ENCODE results near the gene CTSH.

CTSH gene

DNA sequence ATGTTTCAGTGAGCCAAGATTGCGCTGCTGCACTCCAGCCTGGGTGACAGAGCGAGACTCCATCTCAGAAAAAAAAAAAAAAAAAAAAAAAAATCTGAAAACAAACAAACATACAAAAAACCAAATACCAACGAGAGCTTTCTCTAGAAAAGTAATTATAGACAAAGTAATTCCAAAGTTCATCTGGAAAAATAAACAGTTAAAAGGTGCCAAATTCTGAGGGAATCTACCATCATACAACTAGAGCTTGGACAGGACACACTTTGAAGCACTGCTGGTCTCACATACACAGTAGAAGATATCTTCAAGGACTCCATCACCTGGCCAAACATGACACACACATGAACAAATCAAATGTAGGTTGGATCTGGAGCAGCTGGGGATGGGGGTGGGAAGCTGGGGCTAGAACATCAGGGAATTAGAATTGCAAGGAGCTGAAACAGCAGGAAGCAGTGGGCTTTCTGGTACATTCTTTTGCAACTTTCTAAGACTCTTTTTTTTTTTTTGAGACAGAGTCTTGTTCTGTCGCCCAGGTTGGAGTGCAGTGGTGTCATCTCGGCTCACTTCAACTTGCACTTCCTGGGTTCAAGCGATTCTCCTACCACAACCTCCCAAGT is 41.1 kb upstream of the CTSH start:
- no peak overlapping the region for H3K4me3 ChIP-seq (ENCODE audit: low read length)
- H3K9ac ChIP-seq (ENCODE audit: low read length), result no peak overlapping the region
- H3K9me3 ChIP-seq (ENCODE audit: control insufficient read depth, low read depth, low read length), result no peaks in the 10 kb centered on the region
- no peak overlapping the region for H3K27ac ChIP-seq (ENCODE audit: low read length)
- H3K4me1 ChIP-seq (ENCODE audit: control insufficient read depth, low read depth, low read length), result no peaks in the 10 kb centered on the region
- H3K27me3 ChIP-seq (ENCODE audit: control insufficient read depth, insufficient read depth, low read length), result no peaks in the 10 kb centered on the region
- no peaks in the 10 kb centered on the region for H3K36me3 ChIP-seq (ENCODE audit: control insufficient read depth, low read depth, low read length)

- no peak overlapping the region for H3K9ac ChIP-seq (ENCODE audit: low read length)
- no peak overlapping the region for H3K4me3 ChIP-seq (ENCODE audit: low read length)
- no peaks in the 10 kb centered on the region for H3K9me3 ChIP-seq (ENCODE audit: control insufficient read depth, low read depth, low read length)
- no peaks in the 10 kb centered on the region for H3K36me3 ChIP-seq (ENCODE audit: control insufficient read depth, low read depth, low read length)
- peaks cover 4% of the 10 kb centered on the region for H3K27me3 ChIP-seq (ENCODE audit: control insufficient read depth, insufficient read depth, low read length)
- H3K27ac ChIP-seq (ENCODE audit: low read length), result no peak overlapping the region
- H3K4me1 ChIP-seq (ENCODE audit: control insufficient read depth, low read depth, low read length), result no peaks in the 10 kb centered on the region
Observed at GRCh38 chr15:78984041-78984440, 39.2 kb upstream of the CTSH start.

GRCh38 chr15:78983146-78983918 is 38.5 kb upstream of the CTSH start:
- H3K4me3 ChIP-seq (ENCODE audit: low read length), result no peak overlapping the region
- no peaks in the 10 kb centered on the region for H3K36me3 ChIP-seq (ENCODE audit: control insufficient read depth, low read depth, low read length)
- H3K4me1 ChIP-seq (ENCODE audit: control insufficient read depth, low read depth, low read length), result no peaks in the 10 kb centered on the region

DNA sequence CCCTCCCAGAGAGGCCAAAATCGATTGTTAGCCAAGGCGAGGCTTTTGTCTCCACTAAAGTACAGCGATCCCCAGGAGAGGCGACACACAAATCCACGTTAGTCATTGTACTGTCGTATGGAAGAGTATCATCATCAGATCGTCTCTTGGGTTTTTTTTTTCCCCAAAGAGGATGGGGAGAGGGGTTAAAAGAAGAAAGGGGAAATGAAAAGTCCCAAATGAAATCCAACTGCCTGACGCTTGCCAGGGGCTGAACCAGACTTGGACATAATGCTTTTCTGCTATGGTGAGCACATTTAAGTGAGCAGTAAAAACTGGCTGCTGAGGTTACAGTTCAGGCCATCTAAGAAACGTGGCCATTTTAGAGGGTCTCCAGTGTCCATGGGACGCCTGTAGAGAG is 37.9 kb upstream of the CTSH start:
- no peak overlapping the region for H3K9ac ChIP-seq (ENCODE audit: low read length)
- peaks cover 9% of the 10 kb centered on the region for H3K27me3 ChIP-seq (ENCODE audit: control insufficient read depth, insufficient read depth, low read length)
- H3K27ac ChIP-seq (ENCODE audit: low read length), result no peak overlapping the region
- H3K9me3 ChIP-seq (ENCODE audit: control insufficient read depth, low read depth, low read length), result no peaks in the 10 kb centered on the region
- no peak overlapping the region for H3K4me3 ChIP-seq (ENCODE audit: low read length)
- no peaks in the 10 kb centered on the region for H3K4me1 ChIP-seq (ENCODE audit: control insufficient read depth, low read depth, low read length)
- H3K36me3 ChIP-seq (ENCODE audit: control insufficient read depth, low read depth, low read length), result no peaks in the 10 kb centered on the region

More at GRCh38 chr15:78983146-78983918, 38.5 kb upstream of the CTSH start:
- Histone ChIP-seq H3K27me3 (ENCODE audit: control insufficient read depth, insufficient read depth, low read length) (peaks cover 9% of the 10 kb centered on the region), H3K9ac (ENCODE audit: low read length) (no peak overlapping the region), H3K9me3 (ENCODE audit: control insufficient read depth, low read depth, low read length) (no peaks in the 10 kb centered on the region), H3K27ac (ENCODE audit: low read length) (no peak overlapping the region)

GRCh38 chr15:78981532-78982313 is 36.9 kb upstream of the CTSH start:
- no peaks in the 10 kb centered on the region for H3K9me3 ChIP-seq (ENCODE audit: control insufficient read depth, low read depth, low read length)
- peaks cover 9% of the 10 kb centered on the region for H3K27me3 ChIP-seq (ENCODE audit: control insufficient read depth, insufficient read depth, low read length)
- no peak overlapping the region for H3K4me3 ChIP-seq (ENCODE audit: low read length)
- H3K4me1 ChIP-seq (ENCODE audit: control insufficient read depth, low read depth, low read length), result no peaks in the 10 kb centered on the region
- H3K36me3 ChIP-seq (ENCODE audit: control insufficient read depth, low read depth, low read length), result no peaks in the 10 kb centered on the region
- no peak overlapping the region for H3K9ac ChIP-seq (ENCODE audit: low read length)
- no peak overlapping the region for H3K27ac ChIP-seq (ENCODE audit: low read length)

GRCh38 chr15:78979456-78980320 is 34.8 kb upstream of the CTSH start:
- Histone ChIP-seq H3K4me1 (ENCODE audit: control insufficient read depth, low read depth, low read length) (no peaks in the 10 kb centered on the region), H3K27me3 (ENCODE audit: control insufficient read depth, insufficient read depth, low read length) (peaks cover 9% of the 10 kb centered on the region), H3K9ac (ENCODE audit: low read length) (peak overlapping the region; percentile 8), H3K4me3 (ENCODE audit: low read length) (no peak overlapping the region), H3K27ac (ENCODE audit: low read length) (no peak overlapping the region), H3K36me3 (ENCODE audit: control insufficient read depth, low read depth, low read length) (no peaks in the 10 kb centered on the region), H3K9me3 (ENCODE audit: control insufficient read depth, low read depth, low read length) (no peaks in the 10 kb centered on the region)

DNA sequence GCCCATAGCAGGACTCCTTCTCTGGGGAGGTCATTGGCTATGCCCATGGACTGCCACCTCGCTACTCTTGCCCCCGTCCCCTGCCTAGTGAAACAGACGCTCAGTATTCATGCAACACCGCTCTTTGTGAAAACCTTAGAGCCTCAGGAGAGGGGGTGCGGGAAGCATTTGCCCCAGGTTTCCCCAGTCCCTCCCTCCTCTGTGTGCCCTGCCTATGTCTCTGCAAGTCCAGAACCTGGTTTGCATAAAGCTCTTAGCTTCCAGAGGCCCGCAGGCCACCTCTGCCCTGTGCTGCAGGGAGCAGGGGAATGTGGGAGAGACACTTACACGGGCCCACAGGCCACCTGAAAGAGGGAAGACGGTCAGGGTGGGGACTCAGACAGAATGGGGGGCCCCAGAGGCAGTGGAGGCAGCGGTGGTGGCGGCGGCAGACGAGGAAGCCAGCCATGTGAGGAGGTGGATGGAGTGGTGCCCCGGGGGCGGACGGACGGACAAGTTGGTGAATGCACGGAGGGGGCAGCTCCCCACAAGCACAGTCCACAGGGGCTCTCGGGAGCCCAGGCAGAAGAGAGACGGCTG is 33.8 kb upstream of the CTSH start:
- H3K9me3 ChIP-seq (ENCODE audit: control insufficient read depth, low read depth, low read length), result no peaks in the 10 kb centered on the region
- no peaks in the 10 kb centered on the region for H3K36me3 ChIP-seq (ENCODE audit: control insufficient read depth, low read depth, low read length)
- no peak overlapping the region for H3K9ac ChIP-seq (ENCODE audit: low read length)
- H3K4me1 ChIP-seq (ENCODE audit: control insufficient read depth, low read depth, low read length), result no peaks in the 10 kb centered on the region
- no peak overlapping the region for H3K4me3 ChIP-seq (ENCODE audit: low read length)
- no peak overlapping the region for H3K27ac ChIP-seq (ENCODE audit: low read length)
- H3K27me3 ChIP-seq (ENCODE audit: control insufficient read depth, insufficient read depth, low read length), result peaks cover 9% of the 10 kb centered on the region

GRCh38 chr15:78977591-78978347 is 32.9 kb upstream of the CTSH start:
- Histone ChIP-seq H3K9me3 (ENCODE audit: control insufficient read depth, low read depth, low read length) (no peaks in the 10 kb centered on the region), H3K9ac (ENCODE audit: low read length) (no peak overlapping the region), H3K27ac (ENCODE audit: low read length) (no peak overlapping the region), H3K27me3 (ENCODE audit: control insufficient read depth, insufficient read depth, low read length) (peaks cover 9% of the 10 kb centered on the region), H3K36me3 (ENCODE audit: control insufficient read depth, low read depth, low read length) (no peaks in the 10 kb centered on the region), H3K4me1 (ENCODE audit: control insufficient read depth, low read depth, low read length) (no peaks in the 10 kb centered on the region), H3K4me3 (ENCODE audit: low read length) (no peak overlapping the region)

DNA sequence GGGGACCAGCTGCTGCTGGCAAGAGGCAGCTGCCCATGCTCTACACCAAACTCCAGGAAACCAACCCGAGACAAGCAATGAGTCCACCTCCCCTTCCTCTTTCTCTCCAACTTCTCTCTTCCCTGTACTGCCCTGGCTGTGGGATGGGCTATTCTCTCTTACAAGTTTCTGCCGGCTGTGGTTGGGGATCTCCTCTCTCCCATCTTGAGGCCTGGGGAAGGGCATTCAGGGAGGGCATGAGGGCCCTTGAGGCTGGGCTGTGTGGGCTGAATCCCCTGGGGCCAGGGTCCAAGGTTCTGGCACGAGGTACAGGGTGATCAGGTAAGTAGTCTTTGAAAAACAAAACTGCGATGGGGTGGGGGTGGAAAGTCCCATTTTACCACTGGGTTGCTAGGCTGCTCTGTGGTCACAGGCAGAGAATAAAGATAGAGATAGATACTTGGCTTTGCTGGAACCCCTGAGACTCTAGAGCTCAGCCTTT is 32.3 kb upstream of the CTSH start:
- H3K4me1 ChIP-seq (ENCODE audit: control insufficient read depth, low read depth, low read length), result no peaks in the 10 kb centered on the region
- no peaks in the 10 kb centered on the region for H3K36me3 ChIP-seq (ENCODE audit: control insufficient read depth, low read depth, low read length)
- H3K9me3 ChIP-seq (ENCODE audit: control insufficient read depth, low read depth, low read length), result no peaks in the 10 kb centered on the region
- H3K9ac ChIP-seq (ENCODE audit: low read length), result no peak overlapping the region
- peaks cover 9% of the 10 kb centered on the region for H3K27me3 ChIP-seq (ENCODE audit: control insufficient read depth, insufficient read depth, low read length)
- H3K4me3 ChIP-seq (ENCODE audit: low read length), result no peak overlapping the region
- no peak overlapping the region for H3K27ac ChIP-seq (ENCODE audit: low read length)

- Histone ChIP-seq H3K4me3 (ENCODE audit: low read length) (no peak overlapping the region), H3K9ac (ENCODE audit: low read length) (no peak overlapping the region), H3K36me3 (ENCODE audit: control insufficient read depth, low read depth, low read length) (no peaks in the 10 kb centered on the region), H3K27ac (ENCODE audit: low read length) (no peak overlapping the region), H3K9me3 (ENCODE audit: control insufficient read depth, low read depth, low read length) (no peaks in the 10 kb centered on the region), H3K4me1 (ENCODE audit: control insufficient read depth, low read depth, low read length) (no peaks in the 10 kb centered on the region), H3K27me3 (ENCODE audit: control insufficient read depth, insufficient read depth, low read length) (peaks cover 9% of the 10 kb centered on the region)
Observed at GRCh38 chr15:78976691-78977090, 31.8 kb upstream of the CTSH start.

Data from iPS-18a (cell line).